HG03342 (cell line): Measurements from ENCODE around the gene COA1.
A peak's percentile ranks its signal among the peaks of the same experiment; 100 is the strongest.
"Not testable (repeated sequence)": the region's sequence is repeated elsewhere in the genome, so short reads cannot be mapped to it uniquely, and the experiment has no call there.

Source experiments
- ATAC-seq: cut with Tn5 transposase; IDR thresholded peaks from one replicate; pipeline ENCODE4 v1.9.1; 2021; ENCODE audit warnings: mild to moderate bottlenecking, moderate library complexity; ENCODE audit not compliant: unreplicated experiment

Gene COA1

GRCh38 chr7:43731494-43731893, 2.2 kb upstream of the COA1 start:
- ATAC-seq = not testable (repeated sequence)

- peak; percentile 23 for ATAC-seq
Observed at GRCh38 chr7:43729924-43730248, 563 bp upstream of the COA1 start.

- no peak for ATAC-seq
Observed at GRCh38 chr7:43727494-43727893, 1.8 kb downstream of the COA1 start.

- no peak for ATAC-seq
Observed at GRCh38 chr7:43727003-43727402, 2.3 kb downstream of the COA1 start.

- no peak for ATAC-seq
Observed at GRCh38 chr7:43726466-43726865, 2.9 kb downstream of the COA1 start.

- ATAC-seq = no peak
Observed at GRCh38 chr7:43725251-43725650, 4.1 kb downstream of the COA1 start.

GRCh38 chr7:43723007-43723341, 6.3 kb downstream of the COA1 start:
- ATAC-seq = no peak

- ATAC-seq = no peak
Observed at GRCh38 chr7:43721193-43721806, 8.0 kb downstream of the COA1 start.

- no peak for ATAC-seq
Observed at GRCh38 chr7:43716598-43716997, 12.7 kb downstream of the COA1 start.

- not testable (repeated sequence) for ATAC-seq
Observed at GRCh38 chr7:43715966-43716365, 13.4 kb downstream of the COA1 start.

GRCh38 chr7:43711503-43711902, 17.8 kb downstream of the COA1 start:
- ATAC-seq = no peak

GRCh38 chr7:43708055-43708454, 21.3 kb downstream of the COA1 start:
- ATAC-seq = not testable (repeated sequence)

- no peak for ATAC-seq
Observed at GRCh38 chr7:43703573-43703972, 25.8 kb downstream of the COA1 start.

- ATAC-seq = no peak
Observed at GRCh38 chr7:43702974-43703373, 26.3 kb downstream of the COA1 start.

- ATAC-seq = no peak
Observed at GRCh38 chr7:43701929-43702328, 27.4 kb downstream of the COA1 start.

- no peak for ATAC-seq
Observed at GRCh38 chr7:43701500-43701854, 27.8 kb downstream of the COA1 start.

- no peak for ATAC-seq
Observed at GRCh38 chr7:43700646-43701499, 28.4 kb downstream of the COA1 start.

GRCh38 chr7:43700059-43700501, 29.2 kb downstream of the COA1 start:
- peak; percentile 58 for ATAC-seq

- ATAC-seq = no peak
Observed at GRCh38 chr7:43698460-43699255, 30.7 kb downstream of the COA1 start.

- ATAC-seq = no peak
Observed at GRCh38 chr7:43697690-43698089, 31.6 kb downstream of the COA1 start.

- no peak for ATAC-seq
Observed at GRCh38 chr7:43695365-43695764, 34.0 kb downstream of the COA1 start.

GRCh38 chr7:43694399-43694748, 34.9 kb downstream of the COA1 start:
- ATAC-seq = no peak
